GM23338 (cell line): Measurements from ENCODE around the gene KDM1A. TPM values are rescaled to one million over a fixed set of nuclear protein-coding genes. Genes with fewer than 3 reads are reported as not detected.

Experiments used
- ATAC-seq: fragments of 200-7000 bp; cut with Tn5 transposase; 3 replicates; pipeline ENCODE4 v1.9.1; 2020
- DNase-seq: peaks from one replicate; pipeline ENCODE4 v3.0.0-alpha.2; 2015; ENCODE audit warnings: low spot score
- H2AFZ ChIP-seq: fragments of 200-600 bp; sonication (generic); 2 replicates; pipeline ENCODE4 v1.8.0; 2016; ENCODE audit warnings: antibody characterized with exemption, mild to moderate bottlenecking, moderate library complexity
- H3F3A ChIP-seq: fragments of 200-600 bp; sonication (generic); replicated peaks from 2 replicates; pipeline ENCODE4 v1.8.0; 2017; ENCODE audit warnings: antibody characterized with exemption, mixed run types, low read depth
- H3K27ac ChIP-seq: fragments of 200-600 bp; sonication (generic); 2 replicates; pipeline ENCODE4 v1.6.1; 2016; ENCODE audit warnings: low read depth
- H3K27me3 ChIP-seq: fragments of 200-600 bp; sonication (generic); 2 replicates; pipeline ENCODE4 v1.8.0; 2016; ENCODE audit warnings: mild to moderate bottlenecking, mixed run types, moderate library complexity; ENCODE audit not compliant: insufficient read depth
- H3K36me3 ChIP-seq: fragments of 200-600 bp; sonication (generic); 2 replicates; pipeline ENCODE4 v1.8.0; 2016; ENCODE audit warnings: mild to moderate bottlenecking; ENCODE audit not compliant: insufficient read depth
- H3K4me1 ChIP-seq: fragments of 200-600 bp; sonication (generic); 2 replicates; pipeline ENCODE4 v1.8.0; 2016; ENCODE audit warnings: mild to moderate bottlenecking, moderate library complexity; ENCODE audit not compliant: insufficient read depth
- H3K4me2 ChIP-seq: fragments of 200-600 bp; sonication (generic); 2 replicates; pipeline ENCODE4 v1.7.1; 2017; ENCODE audit warnings: mixed run types
- H3K4me3 ChIP-seq: fragments of 200-600 bp; sonication (generic); 2 replicates; pipeline ENCODE4 v1.6.1; 2016; ENCODE audit warnings: mixed run types
- H3K79me2 ChIP-seq: fragments of 200-600 bp; sonication (generic); replicated peaks from 2 replicates; pipeline ENCODE4 v1.8.0; 2017; ENCODE audit warnings: mild to moderate bottlenecking; ENCODE audit not compliant: insufficient read depth
- H3K9me2 ChIP-seq: fragments of 200-600 bp; sonication (generic); 2 replicates; pipeline ENCODE4 v1.8.0; 2017; ENCODE audit not compliant: insufficient read depth
- H4K20me1 ChIP-seq: fragments of 200-600 bp; sonication (generic); replicated peaks from 2 replicates; pipeline ENCODE4 v1.8.0; 2017; ENCODE audit warnings: mild to moderate bottlenecking; ENCODE audit not compliant: insufficient read depth
- H3K27ac Mint-ChIP-seq: 2 replicates; pipeline ENCODE4 v1.8.0; 2020; ENCODE audit warnings: inconsistent platforms, mild to moderate bottlenecking, moderate library complexity, mixed read lengths
- H3K27me3 Mint-ChIP-seq: 3 replicates; pipeline ENCODE4 v1.8.0; 2022; ENCODE audit warnings: low read depth, mild to moderate bottlenecking, moderate library complexity, mixed read lengths, inconsistent platforms; ENCODE audit not compliant: insufficient read depth, poor library complexity
- H3K36me3 Mint-ChIP-seq: 3 replicates; pipeline ENCODE4 v1.8.0; 2021; ENCODE audit warnings: low read depth, mild to moderate bottlenecking, inconsistent platforms, moderate library complexity, mixed read lengths
- H3K4me1 Mint-ChIP-seq: 3 replicates; pipeline ENCODE4 v1.8.0; 2020; ENCODE audit warnings: mild to moderate bottlenecking, inconsistent platforms, mixed read lengths
- H3K4me3 Mint-ChIP-seq: 3 replicates; pipeline ENCODE4 v1.8.0; 2021; ENCODE audit warnings: moderate library complexity, mild to moderate bottlenecking, inconsistent platforms, mixed read lengths
- H3K9me3 Mint-ChIP-seq: 3 replicates; pipeline ENCODE4 v1.8.0; 2020; ENCODE audit warnings: moderate library complexity, mild to moderate bottlenecking, inconsistent platforms, mixed read lengths
- CREB1 ChIP-seq: fragments of 250-450 bp; sonication (Bioruptor Pico); IDR thresholded peaks from 2 replicates; pipeline ENCODE4 v1.5.0; 2020; ENCODE audit warnings: low read depth, mild to moderate bottlenecking, moderate library complexity
- ETS1 ChIP-seq: IDR thresholded peaks from 2 replicates; pipeline ENCODE4 v1.6.1; 2016; ENCODE audit warnings: antibody characterized with exemption
- EZH2 ChIP-seq: fragments of 200-600 bp; sonication (generic); IDR thresholded peaks from one replicate; pipeline ENCODE4 v1.8.0; 2017; ENCODE audit warnings: antibody characterized with exemption, mild to moderate bottlenecking, low read depth; ENCODE audit not compliant: unreplicated experiment
- EZH2phosphoT487 ChIP-seq: fragments of 200-600 bp; sonication (generic); IDR thresholded peaks from one replicate; pipeline ENCODE4 v1.8.1; 2018; ENCODE audit warnings: antibody characterized with exemption; ENCODE audit not compliant: unreplicated experiment
- JUNB ChIP-seq: IDR thresholded peaks from one replicate; pipeline ENCODE4 v1.6.1; 2016; ENCODE audit warnings: antibody characterized with exemption; ENCODE audit not compliant: unreplicated experiment
- NANOG ChIP-seq: IDR thresholded peaks from 2 replicates; pipeline ENCODE4 v1.6.1; 2016; ENCODE audit warnings: antibody characterized with exemption, borderline replicate concordance
- POLR2AphosphoS5 ChIP-seq: IDR thresholded peaks from 2 replicates; pipeline ENCODE4 v1.6.1; 2016; ENCODE audit warnings: antibody characterized with exemption, low read depth
- REST ChIP-seq: IDR thresholded peaks from one replicate; pipeline ENCODE4 v1.6.1; 2018; ENCODE audit warnings: antibody characterized with exemption; ENCODE audit not compliant: unreplicated experiment
- STAT1 ChIP-seq: IDR thresholded peaks from one replicate; pipeline ENCODE4 v1.6.1; 2016; ENCODE audit warnings: antibody characterized with exemption; ENCODE audit not compliant: unreplicated experiment
- ZNF114 ChIP-seq: fragments of 250-450 bp; sonication (Bioruptor Pico); IDR thresholded peaks from 2 replicates; pipeline ENCODE4 v1.5.0; 2020; ENCODE audit warnings: mild to moderate bottlenecking, moderate library complexity
- ZNF331 ChIP-seq: fragments of 250-450 bp; sonication (Bioruptor Pico); IDR thresholded peaks from 2 replicates; pipeline ENCODE4 v1.5.0; 2020; ENCODE audit warnings: low read depth, mild to moderate bottlenecking, moderate library complexity
- ZNF462 ChIP-seq: fragments of 250-450 bp; sonication (Bioruptor Pico); IDR thresholded peaks from 2 replicates; pipeline ENCODE4 v1.5.0; 2020; ENCODE audit warnings: mild to moderate bottlenecking, moderate library complexity
- polyA plus RNA-seq: library from polyadenylated mRNA; unstranded; fragments of >200 nt; fragmentation: Nextera tagmentation; extraction: Ambion mirVana; gene quantifications from 2 replicates; pipeline ENCODE4 v1.2.1, GENCODE V29; 2016
- total RNA-seq: library from RNA; depleted of rRNA; stranded (reverse); fragments of >200 nt; shearing (Covaris generic); gene quantifications from 2 replicates; pipeline ENCODE4 v1.2.3, GENCODE V29; 2014

The KDM1A gene
- total and polyA plus RNA-seq, 2 experiments from 2014 or later = 86.4 to 252 TPM

- Mint-ChIP-seq H3K4me1 (peaks cover 13% of the 10 kb centered on the region; the same call in 2 of the 3 replicates), H3K9me3 (peaks cover 3% of the 10 kb centered on the region; the same call in 1 of the 3 replicates), H3K27ac (no peak overlapping the region), H3K4me3 (no peak overlapping the region), H3K27me3 (peaks cover 4% of the 10 kb centered on the region), H3K36me3 (no peaks in the 10 kb centered on the region)
- ATAC-seq (no peak), DNase-seq (no peak)
- H3K36me3 ChIP-seq = no peaks in the 10 kb centered on the region
- H3K4me2 ChIP-seq = no peak overlapping the region
- no peak overlapping the region for H3K27ac ChIP-seq
- H3K79me2 ChIP-seq = no peaks in the 10 kb centered on the region
- no peaks in the 10 kb centered on the region for H3F3A ChIP-seq
- no peak overlapping the region for H3K4me3 ChIP-seq
- TF ChIP-seq ZNF114 (CRISPR knock-in tag) (no peak), CREB1 (CRISPR knock-in tag) (no peak), EZH2phosphoT487 (no peak), POLR2AphosphoS5 (no peak), NANOG (no peak), REST (no peak), ZNF462 (no peak), JUNB (no peak), ZNF331 (CRISPR knock-in tag) (no peak), ETS1 (no peak), STAT1 (no peak), EZH2 (no peak)
- H4K20me1 ChIP-seq = no peaks in the 10 kb centered on the region
- H3K27me3 ChIP-seq = no peaks in the 10 kb centered on the region
- no peaks in the 10 kb centered on the region for H3K9me2 ChIP-seq
- no peaks in the 10 kb centered on the region for H3K4me1 ChIP-seq
- peak overlapping the region; percentile 47; the same call in 1 of the 2 replicates for H2AFZ ChIP-seq
These were observed 48.1 kb upstream of the KDM1A start for GRCh38 chr1:22971161-22971560.
